IMR-90 (cell line): Measurements from ENCODE around the gene SQSTM1. TPM values are rescaled to one million over a fixed set of nuclear protein-coding genes. Genes with fewer than 3 reads are reported as not detected.

Source experiments
- ATAC-seq: fragments of 200-7000 bp; cut with Tn5 transposase; 2 replicates; pipeline ENCODE4 v1.9.1; 2020; ENCODE audit warnings: low read depth, mild to moderate bottlenecking, moderate library complexity
- BruUV-seq: library from RNA; stranded (reverse); fragments of 400-500 nt; replicated peaks from 2 replicates; lab custom pipeline; 2021; lab: Mats Ljungman, UMichigan
- CTCF ChIA-PET: fragments of 300-600 bp; formaldehyde crosslinking; extraction: SDS; loops from one replicate; lab custom pipeline; 2021; ENCODE audit warnings: antibody characterized with exemption; lab: Yijun Ruan, JAX
- POLR2A ChIA-PET: fragments of 300-600 bp; sonication (Branson Sonifier 250); formaldehyde crosslinking; loops from one replicate; lab custom pipeline; 2022; ENCODE audit warnings: antibody characterized with exemption; ENCODE audit not compliant: unreplicated experiment; lab: Charles Lee
- DNase-seq: peaks from one replicate; pipeline ENCODE4 v3.0.0; 2013
- H2AFZ ChIP-seq: replicated peaks from 2 replicates; pipeline ENCODE3; 2013; ENCODE audit warnings: low read length, mild to moderate bottlenecking; ENCODE audit not compliant: poor library complexity
- H2AK5ac ChIP-seq: 2 replicates; pipeline ENCODE4 v1.6.1; 2013; ENCODE audit warnings: low read depth, low read length, inconsistent platforms
- H2AK9ac ChIP-seq: replicated peaks from 2 replicates; pipeline ENCODE3; 2013; ENCODE audit warnings: mild to moderate bottlenecking, low read depth, low read length, moderate library complexity; ENCODE audit not compliant: poor library complexity
- H2BK120ac ChIP-seq: 2 replicates; pipeline ENCODE4 v1.6.1; 2013; ENCODE audit warnings: low read depth, low read length, inconsistent platforms
- H2BK15ac ChIP-seq: 3 replicates; pipeline ENCODE4 v1.6.1; 2013; ENCODE audit warnings: low read depth, low read length, inconsistent platforms
- H2BK20ac ChIP-seq: 2 replicates; pipeline ENCODE4 v1.6.1; 2013; ENCODE audit warnings: low read depth, mild to moderate bottlenecking, inconsistent platforms, low read length, moderate library complexity
- H2BK5ac ChIP-seq: 2 replicates; pipeline ENCODE4 v1.6.1; 2013; ENCODE audit warnings: mild to moderate bottlenecking, low read depth, low read length, inconsistent platforms; ENCODE audit not compliant: poor library complexity, severe bottlenecking
- H3K14ac ChIP-seq: replicated peaks from 2 replicates; pipeline ENCODE4 v1.6.1; 2013; ENCODE audit warnings: low read depth, low read length, inconsistent platforms
- H3K18ac ChIP-seq: 2 replicates; pipeline ENCODE4 v1.6.1; 2013; ENCODE audit warnings: low read depth, low read length, control low read depth
- H3K23ac ChIP-seq: 2 replicates; pipeline ENCODE4 v1.6.1; 2013; ENCODE audit warnings: low read depth, low read length, inconsistent platforms
- H3K27ac ChIP-seq: 2 replicates; pipeline ENCODE4 v1.5.1; 2013; ENCODE audit warnings: mild to moderate bottlenecking, control low read depth, low read length; ENCODE audit not compliant: insufficient read depth
- H3K27me3 ChIP-seq: 2 replicates; pipeline ENCODE4 v1.6.1; 2013; ENCODE audit warnings: low read length; ENCODE audit not compliant: control insufficient read depth, insufficient read depth
- H3K36me3 ChIP-seq: 2 replicates; pipeline ENCODE4 v1.6.1; 2013; ENCODE audit warnings: low read length, mixed read lengths; ENCODE audit not compliant: control insufficient read depth, insufficient read depth
- H3K4ac ChIP-seq: 2 replicates; pipeline ENCODE4 v1.6.1; 2013; ENCODE audit warnings: low read depth, low read length, inconsistent platforms
- H3K4me1 ChIP-seq: 2 replicates; pipeline ENCODE4 v1.6.1; 2013; ENCODE audit warnings: low read length, mixed read lengths; ENCODE audit not compliant: control insufficient read depth, insufficient read depth
- H3K4me2 ChIP-seq: 2 replicates; pipeline ENCODE4 v1.6.1; 2013; ENCODE audit warnings: low read depth, mild to moderate bottlenecking, control low read depth, low read length, moderate library complexity
- H3K4me3 ChIP-seq: 2 replicates; pipeline ENCODE4 v1.5.1; 2013; ENCODE audit warnings: low read depth, mild to moderate bottlenecking, control low read depth, low read length, moderate library complexity; ENCODE audit not compliant: insufficient read depth
- H3K56ac ChIP-seq: 2 replicates; pipeline ENCODE4 v1.6.1; 2013; ENCODE audit warnings: low read length, inconsistent platforms; ENCODE audit not compliant: insufficient read depth; ENCODE audit errors: extremely low read depth
- H3K79me1 ChIP-seq, 2 experiments: 2 replicates each; pipeline ENCODE4 v1.6.1; 2013; ENCODE audit warnings: low read length in 2 of 2, inconsistent platforms in 1 of 2, low read depth in 1 of 2
- H3K9ac ChIP-seq: 2 replicates; pipeline ENCODE4 v1.6.1; 2013; ENCODE audit warnings: low read depth, low read length, control low read depth
- H3K9me1 ChIP-seq: 2 replicates; pipeline ENCODE4 v1.6.1; 2013; ENCODE audit warnings: low read length, inconsistent platforms; ENCODE audit not compliant: insufficient read depth
- H3K9me3 ChIP-seq: 2 replicates; pipeline ENCODE4 v1.6.1; 2013; ENCODE audit warnings: low read length; ENCODE audit not compliant: control insufficient read depth, insufficient read depth
- H4K20me1 ChIP-seq: 2 replicates; pipeline ENCODE4 v1.6.1; 2013; ENCODE audit warnings: low read length, inconsistent platforms; ENCODE audit not compliant: insufficient read depth
- H4K5ac ChIP-seq: 2 replicates; pipeline ENCODE4 v1.6.1; 2013; ENCODE audit warnings: mild to moderate bottlenecking, low read depth, low read length, control low read depth
- H4K8ac ChIP-seq, 2 experiments: 2 replicates each; pipeline ENCODE4 v1.6.1; 2013; ENCODE audit warnings: low read depth in 2 of 2, low read length in 2 of 2, control low read depth in 1 of 2, inconsistent platforms in 1 of 2
- H4K91ac ChIP-seq: 2 replicates; pipeline ENCODE4 v1.6.1; 2013; ENCODE audit warnings: low read depth, low read length, inconsistent platforms; ENCODE audit not compliant: insufficient read depth
- BHLHE40 ChIP-seq: fragments of 150-350 bp; IDR thresholded peaks from 2 replicates; pipeline ENCODE4 v1.6.1; 2016; ENCODE audit warnings: mild to moderate bottlenecking, low read depth, low read length
- CEBPB ChIP-seq: IDR thresholded peaks from 2 replicates; pipeline ENCODE4 v1.6.1; 2012; ENCODE audit warnings: low read depth, low read length, improper control_type of control experiment
- CHD1 ChIP-seq: IDR thresholded peaks from 2 replicates; pipeline ENCODE4 v1.6.1; 2012; ENCODE audit warnings: low read depth, low read length, improper control_type of control experiment
- CTCF ChIP-seq: conservative IDR thresholded peaks from 2 replicates; pipeline ENCODE4 v1.5.1; 2012; ENCODE audit warnings: mild to moderate bottlenecking, low read depth, low read length, improper control_type of control experiment
- ELK1 ChIP-seq: fragments of 150-350 bp; IDR thresholded peaks from 2 replicates; pipeline ENCODE4 v1.6.1; 2016; ENCODE audit warnings: low read depth, mild to moderate bottlenecking, low read length, moderate library complexity, borderline replicate concordance
- FOS ChIP-seq: fragments of 150-350 bp; IDR thresholded peaks from 2 replicates; pipeline ENCODE4 v1.6.1; 2016; ENCODE audit warnings: low read depth, low read length
- MAFK ChIP-seq: IDR thresholded peaks from 2 replicates; pipeline ENCODE4 v1.6.1; 2012; ENCODE audit warnings: low read depth, low read length, improper control_type of control experiment
- MAZ ChIP-seq: IDR thresholded peaks from 2 replicates; pipeline ENCODE4 v1.6.1; 2012; ENCODE audit warnings: low read depth, mild to moderate bottlenecking, low read length, improper control_type of control experiment, moderate library complexity, borderline replicate concordance
- MXI1 ChIP-seq: IDR thresholded peaks from 2 replicates; pipeline ENCODE4 v1.6.1; 2012; ENCODE audit warnings: low read depth, mild to moderate bottlenecking, low read length, moderate library complexity, borderline replicate concordance
- POLR2A ChIP-seq: IDR thresholded peaks from 2 replicates; pipeline ENCODE4 v1.6.1; 2012; ENCODE audit warnings: mild to moderate bottlenecking, low read depth, low read length
- RAD21 ChIP-seq: IDR thresholded peaks from 2 replicates; pipeline ENCODE4 v1.6.1; 2012; ENCODE audit warnings: low read length, improper control_type of control experiment
- RCOR1 ChIP-seq: IDR thresholded peaks from 2 replicates; pipeline ENCODE4 v1.6.1; 2012; ENCODE audit warnings: mild to moderate bottlenecking, low read length, improper control_type of control experiment; ENCODE audit not compliant: insufficient replicate concordance
- RFX5 ChIP-seq: IDR thresholded peaks from 2 replicates; pipeline ENCODE4 v1.8.0; 2012; ENCODE audit warnings: low read depth, mild to moderate bottlenecking, low read length, moderate library complexity
- SMC3 ChIP-seq: fragments of 150-350 bp; IDR thresholded peaks from 2 replicates; pipeline ENCODE4 v1.6.1; 2016; ENCODE audit warnings: low read depth, mild to moderate bottlenecking, antibody characterized with exemption, low read length, moderate library complexity
- USF2 ChIP-seq: fragments of 150-350 bp; IDR thresholded peaks from 2 replicates; pipeline ENCODE4 v1.6.1; 2017; ENCODE audit warnings: mild to moderate bottlenecking, antibody characterized with exemption, low read length, low read depth
- WGBS, 2 experiments: methylation state at CpG; one replicate each; pipeline versions ENCODE4 v1.1.5 to v1.1.7; 2013; ENCODE audit warnings: missing lambda C conversion rate in 2 of 2; ENCODE audit not compliant: insufficient read length in 1 of 2; ENCODE audit errors: extremely low coverage in 2 of 2; 5-methylcytosine and 5-hydroxymethylcytosine counted together
- dilution Hi-C: fragments of 300-500 bp; cut with HindIII; formaldehyde crosslinking; loops from one replicate; pipeline ENCODE4 v1.14.3; 2018; ENCODE audit warnings: low sequenced_read_pairs; ENCODE audit not compliant: unreplicated experiment
- in situ Hi-C: fragments of 300-500 bp; cut with MboI; formaldehyde crosslinking; loops from 3 replicates; pipeline ENCODE4 v1.14.3; 2019; ENCODE audit warnings: low sequenced_read_pairs, inconsistent platforms, mixed read lengths
- intact Hi-C: fragments of 100-400 bp; cut with micrococcal nuclease; formaldehyde crosslinking; loops from 2 replicates; pipeline ENCODE4 v1.10.0; 2022
- polyA plus RNA-seq, 3 experiments: library from polyadenylated mRNA; depleted of rRNA; stranded (reverse); fragments of >200 nt; gene quantifications; 2 replicates each; pipeline ENCODE4 v1.2.3, GENCODE V29; 2012; ENCODE audit warnings: low replicate concordance in 1 of 3
- total RNA-seq: library from RNA; depleted of rRNA; stranded (reverse); fragments of >200 nt; gene quantifications from 2 replicates; pipeline ENCODE4 v1.2.3, GENCODE V29; 2012

SQSTM1 gene
- total and polyA plus RNA-seq, 2 of the 4 experiments (the other 2 are of a cell fraction): 152 to 184 TPM

DNA sequence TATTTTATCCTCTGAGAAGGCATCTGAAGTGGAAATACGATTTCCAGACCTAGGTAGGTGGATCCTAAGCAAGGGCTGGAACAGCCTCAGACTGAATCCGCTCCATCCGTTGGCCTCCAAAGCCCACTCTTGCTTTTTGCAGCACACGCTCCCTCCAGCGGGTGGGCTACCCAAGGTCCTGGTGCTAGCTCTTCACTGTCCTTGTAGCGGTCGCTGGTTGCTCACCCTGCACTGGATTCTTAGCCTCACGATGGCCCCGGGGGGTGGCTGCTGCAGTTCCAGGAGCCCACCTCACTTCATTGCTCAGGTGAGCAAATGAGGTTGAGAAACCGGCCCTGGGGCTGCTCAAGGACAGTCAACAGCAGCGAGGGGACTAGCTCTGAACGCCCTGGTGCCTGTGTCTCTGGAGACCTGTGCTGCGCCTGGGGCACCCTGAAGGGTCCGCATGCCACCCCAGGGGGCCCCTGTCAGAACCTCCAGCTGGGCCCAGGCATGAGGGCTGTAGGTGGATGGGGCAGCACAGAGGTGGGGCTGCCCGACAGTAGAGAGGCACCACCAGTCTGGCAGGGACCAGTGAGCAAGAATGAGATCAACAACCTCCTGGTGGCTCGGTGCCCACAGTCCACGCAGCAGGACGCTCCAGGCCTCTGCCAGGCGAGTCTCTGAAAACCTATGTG is 18.4 kb upstream of the SQSTM1 start:
- Histone ChIP-seq H2BK15ac (no peak overlapping the region), H3K36me3 (peaks cover 46% of the 10 kb centered on the region), H3K56ac (no peak overlapping the region), H3K4me2 (no peak overlapping the region), H4K8ac (no peak overlapping the region), H3K27me3 (no peaks in the 10 kb centered on the region), H3K14ac (no peak overlapping the region), H4K20me1 (peaks cover 45% of the 10 kb centered on the region), H3K27ac (no peak overlapping the region), H3K4me1 (peaks cover 20% of the 10 kb centered on the region), H3K4me3 (no peak overlapping the region), H3K79me1 (peaks cover 26 to 59% of the 10 kb centered on the region in 2 experiments), H2AK9ac (peak overlapping the region; percentile 48), H3K4ac (no peak overlapping the region), H3K9me1 (0 out of 2 replicates have a peak, but pooled peaks cover 2% of the 10 kb centered on the region), H3K9me3 (no peaks in the 10 kb centered on the region), H3K18ac (no peak overlapping the region), H2BK120ac (no peak overlapping the region), H3K9ac (no peak overlapping the region), H2AK5ac (no peak overlapping the region), H3K23ac (no peak overlapping the region), H2BK20ac (no peak overlapping the region), H2BK5ac (no peak overlapping the region), H4K5ac (no peak overlapping the region), H4K91ac (no peak overlapping the region), H2AFZ (no peak overlapping the region)
- CTCF ChIA-PET: interaction anchor here (0.6 kb wide), 1 partner anchor 208 kb away, joined by 4 read pairs; no protein-coding TSS in a partner anchor
- ATAC-seq (no peak), DNase-seq (no peak)
- POLR2A ChIA-PET: no interaction called here
- in situ Hi-C loops (no loop called here), dilution Hi-C loops (no loop called here), intact Hi-C loops (loop anchor here (5.0 kb wide), 1 partner anchor 105 kb away; the partner anchor contains the start of gene TBC1D9B)
- 92% methylated on average over 11 of the region's 19 CpGs; no CpG with 5 or more reads in 1 of the 2 experiments for WGBS, 2 experiments
- BruUV-seq: no TSS peak
- TF ChIP-seq ELK1 (no peak), BHLHE40 (no peak), POLR2A (no peak), MXI1 (no peak), FOS (no peak), USF2 (no peak), RCOR1 (no peak), MAZ (no peak), CTCF (no peak), RFX5 (no peak), MAFK (no peak), RAD21 (no peak), SMC3 (no peak), CHD1 (no peak), CEBPB (no peak)
